SKM-1 (cell line): Measurements from ENCODE around the gene MRPS18A.
"Not testable (repeated sequence)": the region's sequence is repeated elsewhere in the genome, so short reads cannot be mapped to it uniquely, and the experiment has no call there.

ENCODE experiments used
- DNase-seq: peaks from one replicate; lab custom pipeline; 2025; ENCODE audit not compliant: unreplicated experiment; lab: John Stamatoyannopoulos, UW

MRPS18A gene

DNA sequence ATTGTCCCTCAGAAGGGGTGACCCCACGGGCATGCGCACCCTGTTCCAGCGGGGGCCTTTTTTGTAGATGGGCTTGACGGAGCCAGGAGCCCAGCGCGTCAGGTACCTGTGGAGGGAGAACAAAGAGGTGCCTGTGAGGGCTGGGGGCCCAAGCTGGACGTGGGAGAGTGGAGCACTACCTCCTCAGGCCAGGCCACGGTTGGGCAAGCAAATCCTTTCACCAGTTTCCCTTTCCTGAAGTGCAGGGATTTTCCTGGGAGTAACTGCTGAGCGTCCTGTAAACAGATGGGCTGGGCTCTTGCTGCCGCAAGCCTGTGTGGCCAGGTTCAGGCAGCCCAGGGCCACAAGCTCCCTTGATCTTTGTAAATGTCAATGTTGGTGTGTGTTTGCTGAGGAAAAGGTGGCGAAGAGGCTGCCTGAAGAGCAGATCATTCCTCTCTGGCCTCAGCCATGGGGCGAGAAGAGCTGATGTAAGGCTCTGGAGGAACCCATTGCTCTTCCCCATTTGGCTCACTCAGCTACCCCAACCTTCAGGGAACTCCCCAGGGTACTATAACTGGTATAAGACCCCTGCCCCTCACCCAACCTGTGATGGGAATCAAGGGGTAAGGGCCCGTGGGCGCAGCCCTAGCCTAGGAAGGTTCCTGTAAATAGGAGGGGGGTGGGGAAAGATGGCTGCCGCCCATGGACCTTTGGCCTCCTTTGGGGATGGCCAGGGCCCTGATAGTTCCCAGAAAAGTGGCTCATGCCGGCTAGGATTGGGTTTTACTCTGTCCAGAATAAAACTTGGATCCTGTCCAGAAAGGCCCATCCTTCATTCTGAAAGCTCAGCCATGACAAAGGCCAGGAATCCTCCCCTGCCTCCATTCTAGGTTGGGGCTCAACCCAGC, 15.5 kb downstream of the MRPS18A start:
- no peak for DNase-seq

DNA sequence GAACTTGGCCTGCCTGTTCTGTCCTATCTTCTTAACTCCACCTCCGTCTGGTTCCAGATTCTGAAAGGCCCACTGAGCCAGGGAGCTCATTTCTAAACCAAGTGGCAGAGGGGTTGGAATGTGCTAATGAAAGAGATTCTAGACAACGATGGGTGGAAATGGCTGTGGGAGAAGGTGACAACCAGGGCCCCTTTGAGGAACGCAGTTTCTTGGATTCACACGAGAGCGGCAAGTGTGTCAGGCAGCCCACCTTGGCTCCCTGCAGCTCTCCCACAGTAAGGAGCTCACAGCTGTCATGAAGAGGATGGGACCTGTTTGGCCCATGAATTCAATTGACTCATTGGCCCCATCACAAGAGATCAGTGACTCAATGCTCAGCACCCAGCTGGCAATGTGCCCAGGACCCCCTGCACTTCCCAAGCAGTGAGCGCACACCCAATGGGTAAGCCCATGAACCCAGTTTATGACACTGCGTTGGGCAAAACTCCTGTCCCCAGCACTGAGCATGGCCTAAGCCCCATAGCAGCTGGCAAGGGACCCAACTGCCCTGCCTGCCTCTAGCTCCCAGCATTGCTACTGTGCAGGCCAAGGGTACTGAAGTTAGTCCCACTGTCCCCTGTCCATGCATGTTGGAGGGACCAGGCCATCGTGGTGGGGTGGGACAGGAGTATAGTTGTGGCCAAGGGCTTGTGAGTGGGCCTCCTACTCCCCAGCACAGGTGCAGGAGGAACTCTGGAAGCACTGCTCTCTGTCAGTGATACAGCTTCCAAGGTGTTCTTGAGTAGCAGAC, 16.4 kb downstream of the MRPS18A start:
- DNase-seq, result no peak

DNA sequence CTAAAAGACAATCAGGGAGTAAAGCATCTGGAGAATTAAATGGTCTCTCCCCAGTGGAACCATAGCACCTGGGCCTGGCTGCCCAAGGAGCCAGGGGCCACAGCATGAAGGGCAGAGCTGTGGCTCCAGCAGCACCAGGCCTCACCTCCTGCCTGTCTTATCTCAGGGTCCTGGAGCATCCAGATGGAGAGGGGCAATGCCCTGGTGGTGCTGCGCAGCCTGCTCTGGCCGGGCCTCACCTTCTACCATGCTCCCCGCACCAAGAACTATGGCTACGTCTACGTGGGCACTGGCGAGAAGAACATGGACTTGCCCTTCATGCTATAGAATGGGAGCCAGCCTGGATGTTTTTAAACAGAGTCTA, 17.0 kb downstream of the MRPS18A start:
- no peak for DNase-seq

DNA sequence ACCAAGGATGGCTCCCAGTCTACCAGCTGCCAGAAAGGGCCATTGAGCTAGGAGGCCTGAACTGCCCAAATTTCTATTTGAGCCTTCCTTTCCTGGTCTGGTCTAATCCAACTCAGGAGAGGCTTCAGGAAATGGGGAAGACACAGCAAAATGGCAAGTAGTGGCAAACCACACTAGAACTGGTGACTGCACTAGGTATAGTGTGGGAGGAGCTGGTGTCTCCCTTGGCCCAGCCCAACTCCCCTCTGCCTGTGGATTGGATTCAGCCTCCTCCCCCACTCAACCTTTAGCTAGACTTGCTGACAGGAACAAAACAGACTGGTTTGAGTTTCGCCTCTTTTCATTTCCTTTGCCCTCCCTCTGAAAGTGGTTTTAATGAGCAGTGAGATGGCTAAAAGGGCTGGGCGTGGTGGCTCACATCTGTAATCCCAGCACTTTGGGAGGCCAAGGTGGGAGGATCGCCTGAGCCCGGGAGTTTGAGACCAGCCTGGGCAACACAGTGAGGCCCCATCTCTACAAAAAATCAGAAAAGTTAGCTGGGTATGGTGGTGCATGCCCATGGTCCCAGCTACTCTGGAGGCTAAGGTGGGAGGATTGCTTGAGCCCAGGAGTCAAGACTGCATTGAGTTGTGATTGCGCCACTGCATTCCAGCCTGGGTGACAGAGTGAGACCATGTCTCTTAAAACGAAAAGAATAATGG, 17.5 kb downstream of the MRPS18A start:
- no peak for DNase-seq

DNA sequence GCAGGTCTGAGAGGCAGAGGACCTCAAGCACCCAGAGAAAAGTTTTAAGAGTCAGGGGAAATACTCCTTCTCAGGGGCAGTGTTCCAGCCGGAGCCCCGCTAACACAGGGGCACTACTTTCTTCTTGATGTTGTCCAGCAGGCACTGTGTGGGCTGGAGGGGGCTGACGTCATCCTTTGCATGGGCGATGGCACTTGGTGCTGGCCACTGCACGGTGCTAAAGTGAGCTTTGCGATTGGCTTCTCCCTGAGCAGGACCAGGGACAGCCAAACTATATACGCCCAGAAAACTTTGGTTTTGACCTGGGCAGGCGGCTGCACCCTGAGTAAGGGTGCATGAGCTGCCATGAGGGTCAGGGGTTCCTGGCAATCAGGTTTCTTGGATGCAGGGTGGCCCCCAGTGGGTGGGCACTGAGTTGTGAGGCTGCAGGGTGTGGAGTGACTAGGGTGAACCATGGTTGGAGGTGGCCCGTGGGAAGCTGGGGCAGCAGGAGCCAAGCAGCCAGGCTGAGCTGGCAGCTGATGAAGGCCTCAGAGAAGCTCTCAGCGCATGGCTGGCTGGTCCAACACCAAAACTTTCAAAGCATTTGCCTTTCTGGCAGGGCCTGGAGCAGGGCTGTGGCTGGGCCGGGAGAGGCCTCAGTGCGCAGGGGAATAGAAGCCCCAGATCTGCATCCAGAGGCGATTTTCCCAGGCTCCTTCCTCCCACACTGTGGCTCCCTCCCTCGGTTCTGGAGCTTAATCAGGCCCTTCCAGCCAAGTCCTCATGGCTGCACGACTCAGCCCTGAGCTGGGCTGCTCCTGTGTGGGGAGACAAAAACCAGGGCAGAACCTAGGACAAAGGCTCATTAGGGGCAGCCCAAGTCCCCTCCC, 18.3 kb downstream of the MRPS18A start:
- DNase-seq, result no peak

DNA sequence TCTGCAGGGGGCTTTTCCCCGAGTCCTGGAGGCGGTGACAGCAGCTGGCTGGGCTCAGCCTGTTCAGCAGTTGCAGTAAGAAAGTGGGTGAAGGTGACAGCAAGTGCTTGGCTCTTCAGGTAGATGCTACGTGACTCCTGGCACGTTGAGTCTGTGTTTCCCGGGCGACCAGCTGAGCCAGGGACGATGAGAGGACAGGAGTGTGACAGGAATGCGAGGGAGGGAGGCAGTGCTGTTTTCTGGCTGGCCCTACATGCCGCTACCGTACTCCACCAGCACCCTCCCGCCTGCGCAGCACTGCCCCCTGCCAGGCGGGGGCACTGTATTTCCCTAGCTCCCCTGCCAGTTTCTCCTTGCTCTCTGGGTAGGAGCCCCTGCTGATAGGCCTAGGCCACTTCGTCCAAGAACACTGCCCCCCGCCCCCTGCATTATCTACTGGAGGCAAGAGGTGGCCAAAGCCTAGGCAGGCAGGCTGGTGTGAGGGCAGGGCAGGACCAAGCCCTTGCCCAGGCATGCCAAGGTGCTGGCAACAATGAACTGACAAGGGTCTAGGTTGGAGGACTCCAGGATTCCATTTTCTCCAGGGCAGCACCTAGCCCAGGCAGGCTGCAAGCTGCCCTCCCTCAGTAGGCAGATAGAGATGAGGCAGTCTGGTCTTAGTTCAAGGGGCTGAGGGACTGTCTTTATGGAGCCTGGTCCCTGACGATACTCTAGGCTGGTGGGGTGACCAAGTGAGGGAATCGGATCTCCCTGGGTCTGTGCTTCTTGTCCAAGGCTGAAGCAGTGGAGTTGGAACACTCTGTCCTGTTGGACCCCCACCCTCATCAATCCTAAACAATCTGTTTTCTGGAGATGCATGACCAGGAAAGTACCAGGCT, 19.2 kb downstream of the MRPS18A start:
- no peak for DNase-seq

DNA sequence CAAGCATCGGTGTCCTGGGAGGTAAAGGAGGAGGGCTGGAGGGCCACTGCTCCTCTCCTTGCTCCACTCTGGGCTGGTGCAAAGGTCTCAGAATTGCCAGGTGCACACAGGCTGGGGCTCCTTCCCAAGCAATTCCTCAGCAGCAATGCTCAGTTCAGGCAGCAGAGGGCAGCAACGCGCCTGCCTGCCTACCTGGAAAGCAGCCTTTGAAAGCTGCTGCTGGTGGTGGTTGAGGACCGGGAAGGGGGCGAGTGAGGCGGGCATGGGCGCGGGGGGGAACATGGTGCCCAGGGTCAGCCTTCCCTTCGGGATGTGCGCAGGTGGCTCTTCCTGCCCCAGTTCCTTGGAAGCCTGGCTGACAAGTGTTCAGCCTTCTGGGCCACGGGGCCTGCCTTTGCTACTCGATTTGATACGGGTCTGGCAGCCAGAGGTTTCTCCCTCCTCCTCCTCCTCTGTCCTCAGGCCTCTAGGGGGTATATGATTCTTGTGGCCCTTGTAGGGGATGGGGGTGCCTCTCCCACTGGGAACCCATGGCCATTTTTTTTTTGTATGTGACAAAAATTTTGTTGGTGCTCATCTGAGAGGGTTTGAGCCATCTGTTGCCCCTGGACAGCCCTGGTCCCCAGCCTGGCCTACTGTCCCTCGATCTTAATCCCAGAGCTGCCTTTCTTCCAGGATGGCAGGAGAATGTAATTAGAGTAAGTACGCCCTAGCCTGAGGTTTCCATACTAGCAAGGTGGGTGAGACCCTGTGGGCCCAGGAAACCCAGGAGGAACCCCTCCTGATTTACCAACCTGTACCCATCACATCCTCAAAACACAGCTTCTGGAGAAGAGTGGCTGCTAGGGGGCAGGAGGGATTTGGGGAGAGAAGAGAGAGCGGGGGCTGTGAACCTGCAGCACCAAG, 20.1 kb downstream of the MRPS18A start:
- no peak for DNase-seq

DNA sequence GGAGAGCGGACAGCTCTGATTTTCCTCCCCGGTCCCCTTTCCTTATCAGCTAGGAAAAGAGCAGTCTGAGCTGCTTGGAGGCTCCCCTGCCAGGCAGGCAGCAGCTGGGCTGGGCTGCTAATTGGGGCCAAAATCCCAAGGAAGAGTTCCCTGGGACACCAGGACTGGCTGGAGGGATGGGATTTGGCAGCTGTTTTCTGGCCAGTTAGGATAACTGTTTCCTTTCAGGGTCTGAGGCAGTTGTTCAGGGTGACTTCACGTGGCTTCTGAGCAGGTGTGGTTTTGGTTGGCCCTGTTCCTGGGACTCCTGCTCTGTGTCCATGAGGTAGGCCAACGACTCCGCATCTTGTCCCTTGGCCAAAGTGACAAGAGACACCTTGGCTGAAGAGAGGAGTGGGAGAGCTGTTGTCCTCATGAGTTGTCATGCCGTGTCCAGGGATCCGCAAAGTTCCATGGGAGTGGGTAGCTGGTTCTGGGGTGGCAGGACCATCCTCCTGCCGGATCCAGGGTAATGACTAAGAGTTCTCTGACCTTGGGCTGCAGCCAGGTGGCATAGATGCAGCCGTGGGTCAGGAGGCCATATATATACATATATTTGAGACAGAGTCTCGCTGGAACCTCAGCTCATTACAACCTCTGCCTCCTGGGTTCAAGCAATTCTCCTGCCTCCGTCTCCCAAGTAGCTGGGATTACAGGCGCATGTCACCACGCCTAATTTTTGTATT, 21.2 kb downstream of the MRPS18A start:
- no peak for DNase-seq

DNA sequence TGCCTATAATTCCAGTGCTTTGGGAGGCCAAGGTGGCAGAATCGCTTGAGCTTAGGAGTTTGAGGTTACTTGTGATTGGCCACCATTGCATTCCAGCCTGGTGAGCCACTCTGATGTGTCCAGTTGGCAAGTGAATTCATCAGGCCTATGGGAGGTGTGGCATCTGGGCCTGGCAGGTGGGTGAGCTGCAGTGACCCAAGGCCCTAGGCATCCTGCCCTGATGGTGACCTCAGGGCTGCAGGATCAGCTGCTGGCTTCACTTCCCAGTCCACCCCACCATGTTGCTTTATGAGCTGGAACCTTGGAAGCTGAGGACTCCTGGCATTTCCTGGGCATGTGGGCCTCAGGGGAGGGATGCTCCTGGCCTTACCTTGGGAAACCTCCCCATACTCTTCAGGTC, 22.2 kb downstream of the MRPS18A start:
- no peak for DNase-seq

DNA sequence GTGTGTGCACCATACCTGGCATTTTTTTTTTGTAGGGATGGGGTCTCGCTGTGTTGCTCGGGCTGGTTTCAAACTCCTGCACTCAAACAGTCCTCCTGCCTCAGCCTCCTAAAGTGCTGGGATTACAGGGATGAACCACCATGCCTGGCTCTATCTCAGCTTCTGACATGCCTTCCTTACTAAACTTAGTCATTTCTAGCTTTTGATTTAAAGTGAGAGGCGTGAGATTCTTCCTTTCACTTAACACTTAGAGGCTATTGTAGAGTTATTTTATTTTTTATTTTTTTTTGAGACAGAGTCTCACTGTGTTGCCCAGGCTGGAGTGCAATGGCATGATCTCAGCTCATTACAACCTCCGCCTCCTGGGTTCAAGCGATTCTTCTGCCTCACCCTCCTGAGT, 24.6 kb downstream of the MRPS18A start:
- not testable (repeated sequence) for DNase-seq

DNA sequence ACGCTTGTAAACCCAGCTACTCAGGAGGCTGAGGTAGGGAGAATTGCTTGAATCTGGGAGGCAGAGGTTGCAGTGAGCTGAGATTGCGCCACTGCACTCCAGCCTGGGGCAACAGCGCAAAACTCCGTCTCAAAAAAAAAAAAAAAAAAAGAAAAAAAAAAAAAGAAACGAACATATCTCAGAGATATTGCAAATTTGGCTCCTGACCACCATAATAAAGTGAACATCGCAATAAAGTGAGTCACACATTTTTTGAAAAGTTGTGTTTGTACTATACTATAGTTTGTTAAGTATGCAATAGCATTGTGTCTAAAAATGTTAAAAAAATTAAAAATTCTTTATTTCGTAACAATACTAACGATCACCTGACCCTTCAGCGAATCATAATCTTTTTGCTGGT, 29.4 kb downstream of the MRPS18A start:
- no peak for DNase-seq

DNA sequence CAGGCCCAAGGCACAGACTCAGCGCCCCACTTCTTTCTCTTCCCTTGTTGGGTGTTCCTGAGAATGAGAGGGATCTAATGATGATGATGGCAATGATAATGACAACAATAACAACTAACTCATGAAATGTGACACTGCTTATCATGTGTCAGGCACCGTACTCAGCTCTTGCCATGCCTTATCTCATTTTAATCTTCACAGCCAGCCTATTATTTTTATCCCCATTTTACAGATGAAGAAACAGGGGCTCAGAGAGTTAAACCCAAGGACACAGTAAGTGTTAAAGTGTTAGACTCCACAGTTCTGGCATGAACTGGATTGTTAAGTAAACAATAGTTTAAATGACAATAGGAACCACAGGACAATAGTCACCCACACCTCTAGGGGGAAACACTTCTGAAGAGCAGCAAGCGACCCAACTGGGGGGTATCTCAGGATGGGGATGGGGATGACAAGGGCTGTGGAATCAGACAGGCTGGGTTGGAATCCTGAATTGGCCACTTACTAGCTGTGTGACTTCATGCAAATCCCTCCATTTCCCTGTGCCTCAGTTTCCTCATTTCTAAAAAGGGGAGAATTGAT, 30.3 kb downstream of the MRPS18A start:
- DNase-seq, result no peak

DNA sequence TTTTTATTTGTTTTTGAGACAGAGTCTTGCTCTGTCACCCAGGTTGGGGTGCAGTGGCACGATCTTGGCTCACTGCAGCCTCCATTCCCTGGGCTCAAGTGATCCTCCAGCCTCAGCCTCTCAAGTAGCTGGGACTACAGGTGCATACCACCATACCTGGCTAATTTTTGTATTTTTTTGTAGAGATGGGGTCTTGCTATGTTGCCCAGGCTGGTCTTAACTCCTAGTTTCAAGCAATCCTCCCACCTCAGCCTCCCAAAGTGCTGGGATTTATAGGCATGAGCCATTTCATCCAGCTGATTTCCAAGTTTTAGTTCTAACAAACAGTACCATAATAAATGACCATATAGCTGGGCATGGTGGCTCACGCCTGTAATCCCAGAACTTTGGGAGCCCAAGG, 34.8 kb downstream of the MRPS18A start:
- DNase-seq, result not testable (repeated sequence)

DNA sequence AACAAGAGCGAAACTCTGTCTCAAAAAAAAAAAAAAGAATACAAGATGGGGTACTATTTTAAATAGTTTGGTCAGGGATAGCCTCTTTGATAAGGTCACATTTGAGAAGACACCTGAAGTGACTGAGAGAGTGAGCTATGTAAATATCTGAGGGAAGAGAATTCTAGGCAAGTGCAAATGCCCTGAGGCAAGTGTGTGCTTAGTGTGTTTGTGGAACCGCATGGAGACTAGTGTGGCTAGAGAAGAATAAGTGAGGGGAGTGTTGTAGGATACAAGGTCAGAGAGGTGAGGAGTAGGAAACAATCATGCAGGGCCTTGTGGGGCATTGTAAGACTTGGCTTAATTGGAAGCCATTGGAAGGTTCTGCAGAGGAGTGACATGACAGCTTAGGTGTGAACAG, 39.3 kb downstream of the MRPS18A start:
- DNase-seq, result no peak

DNA sequence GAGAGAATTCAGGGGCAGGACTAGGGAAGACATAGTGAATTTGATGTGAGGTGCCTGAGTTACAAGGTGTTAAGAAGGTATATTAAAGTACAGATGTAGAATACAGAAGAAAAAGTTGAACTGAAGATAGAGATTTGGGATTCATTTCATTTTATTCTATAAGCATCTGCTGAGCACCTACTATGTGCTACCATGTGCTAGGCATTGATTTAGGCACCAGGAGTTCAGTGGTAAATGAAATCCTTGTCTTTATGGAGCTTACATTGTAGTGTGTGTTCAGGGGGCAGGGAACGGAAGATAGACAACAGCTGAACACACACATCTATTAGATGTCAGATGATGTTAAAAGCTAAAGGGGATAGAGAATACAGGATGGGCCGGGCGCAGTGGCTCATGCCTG, 40.0 kb downstream of the MRPS18A start:
- no peak for DNase-seq

DNA sequence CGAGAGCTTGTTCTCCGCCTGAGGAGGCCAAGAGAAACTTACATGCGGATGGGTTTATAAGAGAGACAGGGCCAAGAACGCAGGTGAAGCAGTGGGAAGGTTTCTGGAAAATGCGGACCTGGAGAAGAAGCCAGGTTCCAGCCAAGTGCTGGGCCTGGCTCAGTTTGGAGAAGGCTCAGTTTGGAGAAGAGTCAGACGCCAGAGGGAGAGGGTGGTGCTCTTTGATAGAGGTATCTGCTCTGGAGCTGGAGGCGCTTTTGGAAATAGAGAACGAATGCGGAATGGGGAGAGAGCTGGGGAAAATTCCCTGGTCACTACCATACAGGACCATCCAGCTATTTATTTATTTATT, 42.0 kb downstream of the MRPS18A start:
- no peak for DNase-seq

DNA sequence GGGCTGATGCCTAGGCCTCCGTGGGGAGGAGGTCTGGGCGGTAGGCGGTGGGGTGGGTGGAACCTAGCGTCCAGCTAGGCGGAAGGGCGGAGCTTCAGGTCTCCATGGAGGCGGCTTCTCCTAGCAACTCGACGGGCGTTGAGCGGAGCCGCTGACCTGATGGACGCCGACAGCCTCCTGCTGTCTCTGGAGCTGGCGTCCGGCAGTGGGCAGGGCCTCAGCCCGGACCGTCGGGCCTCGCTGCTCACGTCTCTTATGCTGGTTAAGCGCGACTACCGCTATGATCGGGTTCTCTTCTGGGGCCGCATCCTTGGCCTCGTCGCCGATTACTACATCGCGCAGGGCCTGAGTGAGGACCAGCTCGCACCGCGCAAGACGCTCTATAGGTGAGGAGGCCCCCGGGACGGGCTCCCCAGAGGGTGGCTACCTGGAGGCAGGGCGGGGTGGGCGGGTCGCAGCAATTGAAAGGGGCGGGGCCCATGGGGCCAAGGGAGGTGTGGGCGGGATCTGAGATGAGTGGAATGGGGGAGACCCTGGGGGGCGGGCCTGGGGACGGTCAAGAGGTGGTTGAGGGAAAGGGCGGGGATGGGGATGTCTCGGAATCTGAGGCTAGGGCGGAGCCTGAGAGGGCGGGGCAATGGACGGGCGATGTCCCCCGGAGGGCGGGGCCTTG, 42.5 kb downstream of the MRPS18A start, which contains the start of gene RSPH9:
Gene RSPH9, plus strand, starts transcription at position 97 of the 673 bp plus-strand sequence. Its CDS starts 63 bp downstream, at position 160.
- no peak for DNase-seq
